Right atrium auricular region (tissue), 2 donors: ENCODE measurements around the gene APOM. TPM values are rescaled to one million over a fixed set of nuclear protein-coding genes. Genes with fewer than 3 reads are reported as not detected.

Experiments
- DNase-seq: peaks from one replicate; pipeline ENCODE4 v3.0.0-alpha.2; 2019; ENCODE audit warnings: low spot score
- H3K27ac ChIP-seq, 2 donors: fragments of 200-600 bp; sonication (generic); 1 replicate in 1 of 2; 2 replicates in 1 of 2; pipeline ENCODE4 v1.5.1; 2016 to 2019
- H3K27me3 ChIP-seq, 2 donors: fragments of 200-600 bp; sonication (generic); one replicate each; pipeline versions ENCODE4 v1.5.1 to v1.6.0; 2017 to 2019
- H3K36me3 ChIP-seq: fragments of 200-600 bp; sonication (generic); one replicate; pipeline ENCODE4 v1.5.1; 2016
- H3K4me1 ChIP-seq, 2 donors: fragments of 200-600 bp; sonication (generic); one replicate each; pipeline versions ENCODE4 v1.5.1 to v1.6.0; 2017 to 2019
- H3K4me3 ChIP-seq, 2 donors: fragments of 200-600 bp; sonication (generic); 1 replicate in 1 of 2; 2 replicates in 1 of 2; pipeline ENCODE4 v1.5.1; 2017 to 2019; ENCODE audit warnings: mild to moderate bottlenecking in 1 of 2, moderate library complexity in 1 of 2
- H3K9me3 ChIP-seq, 2 donors: fragments of 200-600 bp; sonication (generic); one replicate each; pipeline ENCODE4 v1.5.1; 2019
- total RNA-seq, 2 donors: library from RNA; depleted of rRNA; stranded (reverse); fragments of >200 nt; gene quantifications; one replicate each; pipeline ENCODE4 v1.1.0, GENCODE V29; 2016
- TF ChIP-seq, protein P1 (sequence below), 2 donors: fragments of 200-600 bp; sonication (generic); IDR thresholded peaks; one replicate each; pipeline ENCODE4 v1.5.1; 2019; ENCODE audit warnings: antibody characterized with exemption in 2 of 2

Gene APOM
- total RNA-seq, 2 donors from 2014 or later, result 1.0 to 1.2 TPM

DNA sequence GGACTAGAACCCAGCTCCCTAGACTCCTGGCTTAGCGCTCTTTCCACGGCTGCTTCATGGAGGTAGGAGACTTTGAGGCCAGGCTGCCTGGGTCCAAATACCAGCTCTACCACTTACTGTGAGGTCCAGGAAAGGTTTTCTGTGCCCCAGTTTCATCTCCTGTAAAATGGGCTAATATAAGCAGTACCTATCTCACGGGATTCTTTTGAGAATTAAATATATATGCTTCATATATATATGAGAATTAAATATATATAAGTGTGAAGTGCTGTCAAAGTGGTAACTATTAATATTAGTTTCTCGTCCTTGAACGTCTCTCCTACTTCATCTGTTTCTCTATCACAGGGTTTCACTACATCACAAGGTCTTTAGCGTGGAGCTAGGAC, 35.4 kb downstream of the APOM start:
- Histone ChIP-seq H3K27me3 (no peaks in the 10 kb centered on the region), H3K9me3 (no peaks in the 10 kb centered on the region), H3K36me3 (peaks cover 91% of the 10 kb centered on the region), H3K27ac (no peak overlapping the region), H3K4me3 (no peak overlapping the region), H3K4me1 (no peaks in the 10 kb centered on the region)
- DNase-seq, result no peak
- TF ChIP-seq, protein P1, sequence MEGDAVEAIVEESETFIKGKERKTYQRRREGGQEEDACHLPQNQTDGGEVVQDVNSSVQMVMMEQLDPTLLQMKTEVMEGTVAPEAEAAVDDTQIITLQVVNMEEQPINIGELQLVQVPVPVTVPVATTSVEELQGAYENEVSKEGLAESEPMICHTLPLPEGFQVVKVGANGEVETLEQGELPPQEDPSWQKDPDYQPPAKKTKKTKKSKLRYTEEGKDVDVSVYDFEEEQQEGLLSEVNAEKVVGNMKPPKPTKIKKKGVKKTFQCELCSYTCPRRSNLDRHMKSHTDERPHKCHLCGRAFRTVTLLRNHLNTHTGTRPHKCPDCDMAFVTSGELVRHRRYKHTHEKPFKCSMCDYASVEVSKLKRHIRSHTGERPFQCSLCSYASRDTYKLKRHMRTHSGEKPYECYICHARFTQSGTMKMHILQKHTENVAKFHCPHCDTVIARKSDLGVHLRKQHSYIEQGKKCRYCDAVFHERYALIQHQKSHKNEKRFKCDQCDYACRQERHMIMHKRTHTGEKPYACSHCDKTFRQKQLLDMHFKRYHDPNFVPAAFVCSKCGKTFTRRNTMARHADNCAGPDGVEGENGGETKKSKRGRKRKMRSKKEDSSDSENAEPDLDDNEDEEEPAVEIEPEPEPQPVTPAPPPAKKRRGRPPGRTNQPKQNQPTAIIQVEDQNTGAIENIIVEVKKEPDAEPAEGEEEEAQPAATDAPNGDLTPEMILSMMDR (IDR thresholded peaks at IDR 0.05), result no peak

DNA sequence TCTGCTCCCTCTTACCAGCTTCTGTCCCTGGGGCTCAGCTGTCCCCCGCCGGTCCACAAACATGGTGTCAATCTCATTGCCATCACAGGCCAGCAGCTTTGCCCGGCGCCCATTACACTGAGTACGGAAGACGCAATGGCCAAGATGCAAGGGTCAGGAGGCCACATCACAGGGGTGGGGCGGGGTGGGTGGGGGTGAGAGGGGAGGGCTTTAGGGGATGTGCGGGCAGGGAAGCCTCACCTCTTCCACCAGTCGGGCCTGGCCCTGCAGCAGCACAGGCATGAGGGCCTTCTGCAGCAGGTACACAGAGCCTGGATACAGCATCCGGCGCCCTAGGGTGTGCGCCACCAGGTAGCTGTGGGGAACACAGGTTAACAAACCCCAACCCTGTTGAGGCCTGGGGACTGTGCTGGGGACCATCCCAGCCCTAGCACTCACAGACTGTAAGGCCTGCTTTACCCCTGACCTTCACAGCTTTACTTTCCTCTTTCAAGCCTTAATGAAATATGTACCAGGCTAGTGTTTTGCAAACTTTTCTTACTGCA, 35.9 kb downstream of the APOM start:
- no peaks in the 10 kb centered on the region for H3K27me3 ChIP-seq
- no peaks in the 10 kb centered on the region for H3K9me3 ChIP-seq
- no peaks in the 10 kb centered on the region for H3K4me1 ChIP-seq
- DNase-seq, result no peak
- peaks cover 91% of the 10 kb centered on the region for H3K36me3 ChIP-seq
- H3K27ac ChIP-seq, result no peak overlapping the region
- no peak overlapping the region for H3K4me3 ChIP-seq
- TF ChIP-seq, protein P1 (IDR thresholded peaks at IDR 0.05), result no peak

DNA sequence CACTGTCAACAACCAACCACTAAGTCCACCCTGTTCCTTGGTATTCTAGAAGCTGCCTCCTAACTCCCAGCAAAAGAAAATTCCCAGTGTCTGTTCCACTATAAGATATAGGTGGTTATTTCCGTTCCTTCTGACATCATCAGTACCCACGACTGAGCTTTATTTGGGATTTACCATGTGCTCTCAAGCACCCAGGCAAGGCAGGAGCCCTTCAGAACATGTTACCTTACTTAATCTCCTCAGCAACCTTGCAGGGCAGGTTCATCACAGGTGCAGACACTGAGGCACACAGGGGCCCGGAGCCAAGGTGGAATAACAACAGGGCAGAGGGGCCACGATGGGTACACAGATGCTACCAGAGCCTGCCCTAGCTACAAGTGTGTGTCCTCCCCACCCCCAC, 36.7 kb downstream of the APOM start:
- no peaks in the 10 kb centered on the region for H3K4me1 ChIP-seq
- no peaks in the 10 kb centered on the region for H3K9me3 ChIP-seq
- peaks cover 93% of the 10 kb centered on the region for H3K36me3 ChIP-seq
- no peaks in the 10 kb centered on the region for H3K27me3 ChIP-seq
- TF ChIP-seq, protein P1 (IDR thresholded peaks at IDR 0.05), result no peak
- no peak overlapping the region for H3K4me3 ChIP-seq
- DNase-seq, result no peak
- H3K27ac ChIP-seq, result no peak overlapping the region

DNA sequence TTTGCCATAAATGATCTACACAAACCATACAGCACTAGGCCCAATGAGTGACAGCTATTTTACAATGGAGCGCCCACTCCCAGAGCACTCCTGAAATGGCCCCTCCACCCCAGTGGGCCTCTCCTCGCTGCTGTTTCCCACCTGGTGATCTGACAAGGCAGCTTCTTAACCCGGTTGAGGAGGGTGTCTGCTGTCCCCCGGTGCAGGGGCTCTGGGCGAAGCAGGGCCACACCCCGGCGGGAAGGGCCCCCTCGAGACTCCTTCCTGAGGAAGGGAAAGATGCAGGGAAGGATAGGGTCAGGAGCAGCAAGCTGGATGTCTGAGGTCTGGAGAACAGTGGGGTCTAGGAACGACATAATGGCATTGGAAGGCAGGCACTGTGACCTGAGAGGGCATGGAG, 37.2 kb downstream of the APOM start:
- no peak for DNase-seq
- TF ChIP-seq, protein P1 (IDR thresholded peaks at IDR 0.05), result no peak
- Histone ChIP-seq H3K27me3 (no peaks in the 10 kb centered on the region), H3K4me1 (peaks cover 0 to 2% of the 10 kb centered on the region in 2 donors), H3K9me3 (no peaks in the 10 kb centered on the region), H3K36me3 (peaks cover 92% of the 10 kb centered on the region), H3K27ac (no peak overlapping the region), H3K4me3 (no peak overlapping the region)

DNA sequence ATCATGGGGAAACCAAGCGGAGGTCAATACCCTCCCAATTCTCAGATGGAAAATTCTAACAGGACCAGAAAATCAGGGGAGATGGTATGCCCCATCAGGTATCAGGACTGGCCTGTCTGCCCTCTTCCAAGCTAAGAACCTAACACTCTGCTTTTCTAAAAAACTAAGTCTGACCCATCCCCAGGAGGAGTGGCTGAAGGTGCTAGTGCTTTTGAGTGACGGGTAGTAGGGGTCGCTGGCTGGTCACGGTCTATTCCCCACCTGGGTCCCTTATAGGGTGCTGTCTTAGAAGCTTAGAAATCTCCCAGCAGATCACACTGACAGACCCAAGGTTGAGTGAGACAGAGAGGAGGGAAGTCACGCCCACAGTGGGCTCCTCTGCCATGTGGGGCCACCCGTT, 37.8 kb downstream of the APOM start:
- peaks cover 86% of the 10 kb centered on the region for H3K36me3 ChIP-seq

More for the DNA sequence above, 37.8 kb downstream of the APOM start:
- Histone ChIP-seq H3K9me3 (no peaks in the 10 kb centered on the region), H3K27me3 (no peaks in the 10 kb centered on the region), H3K4me1 (peaks cover 0 to 4% of the 10 kb centered on the region in 2 donors), H3K4me3 (no peak overlapping the region), H3K27ac (no peak overlapping the region)
- no peak for DNase-seq
- TF ChIP-seq, protein P1 (IDR thresholded peaks at IDR 0.05), result no peak
